BLaER1 (cell line): ENCODE results near the gene RPL31.

Experiments used
- H3K27ac ChIP-seq: shearing (Covaris generic); formaldehyde crosslinking; 2 replicates; pipeline ENCODE4 v1.8.1; 2022
- H3K27me3 ChIP-seq: shearing (Covaris generic); formaldehyde crosslinking; 2 replicates; pipeline ENCODE4 v1.8.1; 2022
- H3K36me3 ChIP-seq: shearing (Covaris generic); formaldehyde crosslinking; 2 replicates; pipeline ENCODE4 v1.8.1; 2022
- H3K4me1 ChIP-seq: shearing (Covaris generic); formaldehyde crosslinking; 2 replicates; pipeline ENCODE4 v1.8.1; 2022
- H3K4me2 ChIP-seq: shearing (Covaris generic); formaldehyde crosslinking; 2 replicates; pipeline ENCODE4 v1.8.1; 2022
- H3K4me3 ChIP-seq: shearing (Covaris generic); formaldehyde crosslinking; 2 replicates; pipeline ENCODE4 v1.8.1; 2022
- H3K9ac ChIP-seq: shearing (Covaris generic); formaldehyde crosslinking; 2 replicates; pipeline ENCODE4 v1.8.1; 2022
- H3K9me3 ChIP-seq: shearing (Covaris generic); formaldehyde crosslinking; 2 replicates; pipeline ENCODE4 v1.8.1; 2022
- H4K20me1 ChIP-seq: shearing (Covaris generic); formaldehyde crosslinking; 2 replicates; pipeline ENCODE4 v1.8.1; 2022
- Cebpa-rat ChIP-seq: shearing (Covaris generic); IDR thresholded peaks from 2 replicates; pipeline ENCODE4 v1.8.1; 2022

RPL31 gene

DNA sequence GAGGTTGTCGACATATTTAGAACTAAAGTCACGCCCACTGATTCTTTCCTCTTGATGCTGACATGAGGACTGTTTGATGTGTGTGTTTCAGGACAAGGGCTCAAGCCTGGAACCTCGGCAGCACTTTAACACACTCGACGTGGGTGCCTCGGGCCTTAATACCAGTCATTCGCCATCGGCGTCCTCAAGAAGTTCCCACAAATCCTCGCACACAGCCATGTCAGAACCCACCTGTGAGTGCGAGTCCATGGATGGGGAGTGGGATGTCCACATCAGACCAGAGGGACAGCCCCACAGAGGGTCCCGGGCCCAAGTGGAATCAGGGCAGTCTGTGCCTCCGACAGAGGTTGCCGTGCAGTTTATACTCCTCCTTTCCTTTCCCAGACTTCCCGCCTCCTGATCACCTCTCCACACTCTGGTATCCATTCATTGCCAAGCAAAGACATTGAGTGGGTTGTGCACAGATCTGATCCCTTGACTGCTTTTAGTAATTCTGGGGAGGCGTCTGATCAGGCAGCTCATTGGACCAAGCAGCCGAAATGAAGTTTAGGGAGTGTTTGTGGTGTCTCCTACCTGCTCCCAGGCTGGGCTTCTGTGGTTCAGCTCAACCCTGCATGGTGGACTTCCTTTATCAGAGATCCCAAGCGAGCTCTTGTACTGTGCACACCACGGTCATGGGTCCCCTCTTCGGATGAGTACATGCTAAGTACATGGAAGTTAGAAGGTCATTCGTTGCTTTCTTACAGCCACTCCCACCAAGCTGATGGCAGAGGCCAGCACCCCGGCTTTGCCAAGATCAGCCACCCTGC, 27.2 kb upstream of the RPL31 start:
- H3K9me3 ChIP-seq = no peaks in the 10 kb centered on the region
- TF ChIP-seq Cebpa-rat = no peak
- peak overlapping the region; percentile 93 for H3K4me2 ChIP-seq
- no peaks in the 10 kb centered on the region for H3K27me3 ChIP-seq
- no peak overlapping the region for H3K9ac ChIP-seq
- H3K4me3 ChIP-seq = no peak overlapping the region
- H3K36me3 ChIP-seq = no peaks in the 10 kb centered on the region
- H3K27ac ChIP-seq = no peak overlapping the region
- peaks cover 57% of the 10 kb centered on the region for H3K4me1 ChIP-seq
- no peaks in the 10 kb centered on the region for H4K20me1 ChIP-seq

DNA sequence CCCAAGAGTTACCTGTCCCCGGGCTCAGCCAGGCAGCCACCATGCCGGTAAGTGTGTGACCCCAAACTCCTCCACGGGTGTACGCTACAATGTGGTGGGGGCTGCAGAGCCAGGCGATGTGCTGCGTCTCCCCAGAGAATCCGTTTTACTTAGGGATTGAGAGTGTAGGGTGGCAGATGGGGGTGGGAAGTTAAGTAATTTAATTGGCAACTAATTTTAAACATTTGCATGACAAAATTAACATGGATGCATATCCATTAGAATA, 26.6 kb upstream of the RPL31 start:
- Histone ChIP-seq H3K36me3 (no peaks in the 10 kb centered on the region), H3K9ac (no peak overlapping the region), H3K27me3 (no peaks in the 10 kb centered on the region), H3K9me3 (no peaks in the 10 kb centered on the region), H3K4me1 (peaks cover 58% of the 10 kb centered on the region), H3K4me3 (no peak overlapping the region), H3K4me2 (peak overlapping the region; percentile 93; the same call in 1 of the 2 replicates), H3K27ac (no peak overlapping the region), H4K20me1 (no peaks in the 10 kb centered on the region)
- TF ChIP-seq Cebpa-rat = no peak

DNA sequence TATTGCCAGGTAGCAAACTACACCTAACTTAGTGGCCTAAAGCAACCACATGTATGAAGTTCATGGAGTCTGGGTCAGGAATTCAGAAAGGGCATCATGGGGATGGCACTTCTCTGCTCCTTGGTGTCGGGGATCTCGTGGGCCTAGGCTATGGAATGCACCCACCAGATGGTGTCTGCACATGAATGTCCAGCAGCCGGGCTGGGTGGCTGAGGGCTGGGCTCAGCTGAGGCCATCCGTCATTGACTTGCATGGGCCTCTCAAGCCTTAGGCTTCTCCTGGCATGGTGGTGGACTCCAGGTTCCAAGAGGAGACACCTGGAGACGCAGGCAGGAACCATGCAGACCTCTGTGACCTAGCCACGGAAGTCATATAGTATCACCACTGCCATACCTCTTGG, 26.0 kb upstream of the RPL31 start:
- TF ChIP-seq Cebpa-rat = no peak
- Histone ChIP-seq H3K4me3 (no peak overlapping the region), H3K27ac (peak overlapping the region; percentile 82), H3K9me3 (no peaks in the 10 kb centered on the region), H3K27me3 (no peaks in the 10 kb centered on the region), H3K4me2 (peak overlapping the region; percentile 93), H3K36me3 (no peaks in the 10 kb centered on the region), H4K20me1 (no peaks in the 10 kb centered on the region), H3K4me1 (peaks cover 64% of the 10 kb centered on the region), H3K9ac (peak overlapping the region; percentile 61; the same call in 1 of the 2 replicates)

DNA sequence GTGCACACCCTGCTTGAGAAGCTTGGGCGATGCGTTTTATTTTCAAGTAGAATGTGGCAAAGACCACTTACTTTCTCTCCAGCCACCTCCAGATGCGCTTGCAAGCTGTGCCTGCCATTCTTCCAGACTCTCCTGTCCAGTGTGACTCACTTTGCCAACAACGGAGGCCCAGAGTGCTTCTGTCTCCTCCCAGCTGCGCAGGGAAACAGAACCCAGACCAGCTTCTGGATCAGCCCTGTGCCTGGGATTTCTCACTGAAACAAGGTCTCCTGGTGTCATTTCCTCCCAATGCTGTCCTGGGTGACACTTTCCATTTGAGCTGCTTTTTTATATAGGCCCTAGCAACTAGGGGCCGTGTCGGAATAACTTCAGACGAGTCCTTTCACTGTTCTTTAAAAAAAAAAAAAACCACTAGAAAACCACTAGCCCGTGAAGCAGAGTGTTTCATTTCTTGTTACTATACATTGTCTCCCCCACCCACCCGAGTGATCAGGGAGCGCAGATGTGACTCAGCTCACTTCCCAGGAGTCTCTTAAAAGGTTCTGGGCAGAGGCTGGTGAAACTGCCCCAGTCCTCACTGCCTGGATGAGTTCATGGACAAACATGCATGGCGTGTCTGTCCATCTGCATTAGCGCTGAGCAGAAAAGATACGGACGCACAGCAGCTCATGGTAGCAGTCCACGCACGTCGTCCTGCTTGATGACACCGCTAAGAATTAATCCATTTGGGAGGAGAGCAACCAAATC, 25.3 kb upstream of the RPL31 start:
- Histone ChIP-seq H3K27ac (peak overlapping the region; percentile 82), H3K4me3 (peak overlapping the region; percentile 29; the same call in 1 of the 2 replicates), H3K36me3 (no peaks in the 10 kb centered on the region), H3K9me3 (no peaks in the 10 kb centered on the region), H4K20me1 (no peaks in the 10 kb centered on the region), H3K9ac (peak overlapping the region; percentile 61), H3K4me1 (peaks cover 68% of the 10 kb centered on the region), H3K27me3 (no peaks in the 10 kb centered on the region), H3K4me2 (peak overlapping the region; percentile 93)
- no peak for TF ChIP-seq Cebpa-rat

DNA sequence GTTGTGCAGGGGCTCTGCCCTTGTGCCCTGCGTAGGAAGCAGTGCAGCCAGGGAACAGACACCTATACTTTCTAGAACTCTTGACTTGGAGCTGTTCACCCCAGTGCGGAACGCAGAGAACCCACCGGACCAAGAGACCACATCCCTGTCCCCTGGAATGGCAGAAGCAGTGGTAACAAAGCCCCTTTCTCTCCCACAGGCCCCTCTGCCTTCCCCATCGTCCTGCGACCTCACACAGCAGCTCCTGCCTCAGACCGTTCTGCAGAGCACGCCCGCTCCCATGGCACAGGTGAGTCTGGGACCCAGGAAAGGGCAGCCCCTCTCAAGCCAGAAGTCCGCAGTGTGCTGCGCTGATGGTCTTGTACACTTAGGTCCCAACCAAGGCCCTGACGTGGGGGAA, 24.6 kb upstream of the RPL31 start:
- Histone ChIP-seq H3K27me3 (no peaks in the 10 kb centered on the region), H3K9me3 (no peaks in the 10 kb centered on the region), H3K27ac (peak overlapping the region; percentile 82), H3K4me1 (peaks cover 68% of the 10 kb centered on the region), H4K20me1 (no peaks in the 10 kb centered on the region), H3K4me3 (peak overlapping the region; percentile 29; the same call in 1 of the 2 replicates), H3K9ac (peak overlapping the region; percentile 61), H3K36me3 (no peaks in the 10 kb centered on the region), H3K4me2 (peak overlapping the region; percentile 93)
- no peak for TF ChIP-seq Cebpa-rat

DNA sequence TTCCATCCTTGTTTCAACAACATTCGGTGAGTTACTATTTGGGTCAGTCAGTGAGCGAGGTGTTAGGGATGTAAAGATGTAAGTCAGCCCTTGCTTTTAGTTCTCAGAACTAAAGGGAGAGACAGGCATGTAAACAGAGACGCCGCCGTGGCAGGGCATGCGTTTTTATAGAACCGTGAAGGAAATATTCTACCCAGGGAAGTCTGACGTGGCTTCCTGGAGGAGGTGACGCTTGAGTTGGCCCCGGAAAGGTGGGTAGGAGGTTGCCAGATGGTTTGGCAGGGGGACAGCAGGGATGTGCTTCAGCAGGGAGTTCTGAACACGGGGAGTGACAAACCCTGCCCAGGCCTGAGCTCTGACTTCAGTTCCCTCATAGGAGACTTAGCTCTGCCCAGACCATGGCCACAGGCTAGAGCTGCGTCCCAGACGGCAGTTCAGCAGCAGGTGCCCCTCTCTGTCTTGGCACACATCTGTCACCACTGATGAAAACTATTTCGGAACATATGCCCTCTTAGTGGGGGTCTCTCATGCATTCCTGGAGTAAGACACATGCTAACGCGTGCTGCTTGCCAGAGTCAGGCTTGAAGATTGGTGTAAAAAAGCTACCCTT, 23.4 kb upstream of the RPL31 start:
- Histone ChIP-seq H3K4me3 (peak overlapping the region; percentile 29), H3K27ac (peak overlapping the region; percentile 82), H3K9me3 (no peaks in the 10 kb centered on the region), H3K27me3 (no peaks in the 10 kb centered on the region), H3K9ac (peak overlapping the region; percentile 61), H3K36me3 (no peaks in the 10 kb centered on the region), H3K4me2 (peak overlapping the region; percentile 93), H3K4me1 (peaks cover 68% of the 10 kb centered on the region), H4K20me1 (no peaks in the 10 kb centered on the region)
- no peak for TF ChIP-seq Cebpa-rat

DNA sequence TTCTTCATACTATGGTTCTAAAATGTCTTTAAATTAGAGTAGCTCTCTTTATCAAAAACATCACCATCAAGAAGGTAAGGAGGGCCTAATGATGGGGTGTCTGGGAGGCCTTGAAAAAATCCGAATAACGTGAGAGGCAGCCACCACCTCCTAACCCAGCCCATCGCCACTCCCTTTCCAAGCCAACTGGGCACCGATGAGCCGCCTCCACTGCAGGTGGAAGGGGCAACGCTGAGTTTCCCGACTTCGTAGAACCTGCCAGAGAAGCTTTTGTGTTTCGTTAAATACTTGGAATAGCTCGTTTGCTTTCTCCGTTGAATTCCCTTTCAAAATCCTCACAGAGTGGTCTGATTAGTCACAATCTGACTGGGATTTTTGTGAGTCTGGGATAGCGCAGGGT, 22.0 kb upstream of the RPL31 start:
- peaks cover 57% of the 10 kb centered on the region for H3K4me1 ChIP-seq
- H3K27me3 ChIP-seq = no peaks in the 10 kb centered on the region
- H3K27ac ChIP-seq = no peak overlapping the region
- H3K9me3 ChIP-seq = no peaks in the 10 kb centered on the region
- H4K20me1 ChIP-seq = no peaks in the 10 kb centered on the region
- no peak for TF ChIP-seq Cebpa-rat
- no peak overlapping the region for H3K4me2 ChIP-seq
- H3K4me3 ChIP-seq = no peak overlapping the region
- no peaks in the 10 kb centered on the region for H3K36me3 ChIP-seq
- no peak overlapping the region for H3K9ac ChIP-seq

DNA sequence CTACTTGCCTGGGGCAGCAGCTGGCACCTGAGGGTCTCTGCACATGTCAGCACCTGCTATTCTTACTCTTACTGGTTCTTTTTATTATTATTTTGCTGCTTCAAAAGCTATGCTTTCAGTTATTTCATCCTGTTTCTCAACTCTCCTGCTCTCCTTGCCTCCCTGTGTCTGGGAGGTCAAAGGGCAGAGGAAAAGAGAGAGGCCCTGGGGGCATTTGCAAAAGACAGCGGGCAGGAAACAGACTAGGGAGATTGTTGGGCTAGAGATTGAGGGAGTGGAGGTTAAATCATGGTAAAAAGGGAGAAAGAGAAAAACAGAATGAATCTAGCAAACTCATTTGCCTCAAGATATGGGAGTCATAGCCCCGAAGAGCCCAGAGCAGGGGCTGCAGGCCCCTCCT, 21.1 kb upstream of the RPL31 start:
- Histone ChIP-seq H4K20me1 (no peaks in the 10 kb centered on the region), H3K9me3 (no peaks in the 10 kb centered on the region), H3K27me3 (no peaks in the 10 kb centered on the region), H3K27ac (0 out of 2 replicates have a peak overlapping the region, but pooled peaks have one; percentile 13), H3K4me2 (no peak overlapping the region), H3K4me1 (peaks cover 48% of the 10 kb centered on the region), H3K9ac (no peak overlapping the region), H3K4me3 (no peak overlapping the region), H3K36me3 (no peaks in the 10 kb centered on the region)
- TF ChIP-seq Cebpa-rat = no peak

DNA sequence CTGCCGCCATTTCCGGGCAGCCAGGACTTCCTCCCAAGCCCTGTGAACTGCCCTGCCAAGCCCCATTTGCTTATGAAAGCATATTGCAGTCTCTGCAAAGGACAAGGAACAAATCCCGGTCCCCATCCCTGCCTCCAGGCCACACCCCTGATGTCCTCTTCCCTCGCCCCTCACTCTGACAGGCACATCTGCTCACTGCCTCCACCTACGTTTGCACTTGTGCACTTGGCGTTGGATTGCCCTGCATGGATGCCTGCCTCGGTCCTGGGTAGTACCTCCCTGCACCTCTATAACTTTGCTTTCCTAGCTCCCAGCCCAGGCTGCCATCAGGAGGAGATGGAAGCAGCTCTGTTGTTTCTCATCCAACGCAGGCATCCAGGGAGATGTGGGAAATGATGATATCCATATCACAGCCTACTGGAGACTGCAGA, 19.6 kb upstream of the RPL31 start:
- Histone ChIP-seq H3K36me3 (no peaks in the 10 kb centered on the region), H3K27ac (no peak overlapping the region), H3K27me3 (no peaks in the 10 kb centered on the region), H3K9me3 (no peaks in the 10 kb centered on the region), H3K9ac (no peak overlapping the region), H3K4me2 (no peak overlapping the region), H3K4me1 (peaks cover 33% of the 10 kb centered on the region), H4K20me1 (no peaks in the 10 kb centered on the region), H3K4me3 (no peak overlapping the region)
- TF ChIP-seq Cebpa-rat = no peak

DNA sequence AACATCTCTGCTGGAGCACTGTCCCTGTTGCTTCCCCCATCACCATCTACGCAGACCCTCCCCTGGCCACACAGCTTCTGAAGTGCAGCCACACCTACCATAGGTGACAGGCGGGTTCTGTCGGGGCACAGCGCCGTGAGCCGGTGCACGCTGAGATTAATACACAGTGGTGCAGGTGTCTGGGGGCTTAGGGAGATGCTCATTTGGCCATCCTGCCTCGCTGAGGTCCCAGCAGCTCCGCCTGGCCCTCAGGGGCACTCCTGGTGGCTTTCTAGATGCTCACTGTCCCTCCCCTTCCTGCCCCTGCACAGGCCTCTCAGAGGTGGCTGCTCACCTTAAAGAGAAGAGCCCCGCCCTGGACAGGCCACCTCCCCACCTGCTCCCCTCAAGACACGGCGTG, 18.9 kb upstream of the RPL31 start:
- Histone ChIP-seq H3K27me3 (no peaks in the 10 kb centered on the region), H4K20me1 (no peaks in the 10 kb centered on the region), H3K9ac (no peak overlapping the region), H3K4me3 (no peak overlapping the region), H3K4me1 (peaks cover 26% of the 10 kb centered on the region), H3K27ac (no peak overlapping the region), H3K9me3 (no peaks in the 10 kb centered on the region), H3K36me3 (no peaks in the 10 kb centered on the region), H3K4me2 (no peak overlapping the region)
- no peak for TF ChIP-seq Cebpa-rat
